IMR-90 (cell line): ENCODE data around the gene BTRC. TPM values are rescaled to one million over a fixed set of nuclear protein-coding genes. Genes with fewer than 3 reads are reported as not detected.

ENCODE experiments used
- ATAC-seq: fragments of 200-7000 bp; cut with Tn5 transposase; 2 replicates; pipeline ENCODE4 v1.9.1; 2020; ENCODE audit warnings: low read depth, mild to moderate bottlenecking, moderate library complexity
- BruUV-seq: library from RNA; stranded (reverse); fragments of 400-500 nt; replicated peaks from 2 replicates; lab custom pipeline; 2021; lab: Mats Ljungman, UMichigan
- CTCF ChIA-PET: fragments of 300-600 bp; formaldehyde crosslinking; extraction: SDS; loops from one replicate; lab custom pipeline; 2021; ENCODE audit warnings: antibody characterized with exemption; lab: Yijun Ruan, JAX
- POLR2A ChIA-PET: fragments of 300-600 bp; sonication (Branson Sonifier 250); formaldehyde crosslinking; loops from one replicate; lab custom pipeline; 2022; ENCODE audit warnings: antibody characterized with exemption; ENCODE audit not compliant: unreplicated experiment; lab: Charles Lee
- DNase-seq: peaks from one replicate; pipeline ENCODE4 v3.0.0; 2013
- H2AFZ ChIP-seq: replicated peaks from 2 replicates; pipeline ENCODE3; 2013; ENCODE audit warnings: low read length, mild to moderate bottlenecking; ENCODE audit not compliant: poor library complexity
- H2AK5ac ChIP-seq: 2 replicates; pipeline ENCODE4 v1.6.1; 2013; ENCODE audit warnings: low read depth, low read length, inconsistent platforms
- H2AK9ac ChIP-seq: replicated peaks from 2 replicates; pipeline ENCODE3; 2013; ENCODE audit warnings: mild to moderate bottlenecking, low read depth, low read length, moderate library complexity; ENCODE audit not compliant: poor library complexity
- H2BK120ac ChIP-seq: 2 replicates; pipeline ENCODE4 v1.6.1; 2013; ENCODE audit warnings: low read depth, low read length, inconsistent platforms
- H2BK15ac ChIP-seq: 3 replicates; pipeline ENCODE4 v1.6.1; 2013; ENCODE audit warnings: low read depth, low read length, inconsistent platforms
- H2BK20ac ChIP-seq: 2 replicates; pipeline ENCODE4 v1.6.1; 2013; ENCODE audit warnings: low read depth, mild to moderate bottlenecking, inconsistent platforms, low read length, moderate library complexity
- H2BK5ac ChIP-seq: 2 replicates; pipeline ENCODE4 v1.6.1; 2013; ENCODE audit warnings: mild to moderate bottlenecking, low read depth, low read length, inconsistent platforms; ENCODE audit not compliant: poor library complexity, severe bottlenecking
- H3K14ac ChIP-seq: replicated peaks from 2 replicates; pipeline ENCODE4 v1.6.1; 2013; ENCODE audit warnings: low read depth, low read length, inconsistent platforms
- H3K18ac ChIP-seq: 2 replicates; pipeline ENCODE4 v1.6.1; 2013; ENCODE audit warnings: low read depth, low read length, control low read depth
- H3K23ac ChIP-seq: 2 replicates; pipeline ENCODE4 v1.6.1; 2013; ENCODE audit warnings: low read depth, low read length, inconsistent platforms
- H3K27ac ChIP-seq: 2 replicates; pipeline ENCODE4 v1.5.1; 2013; ENCODE audit warnings: mild to moderate bottlenecking, control low read depth, low read length; ENCODE audit not compliant: insufficient read depth
- H3K27me3 ChIP-seq: 2 replicates; pipeline ENCODE4 v1.6.1; 2013; ENCODE audit warnings: low read length; ENCODE audit not compliant: control insufficient read depth, insufficient read depth
- H3K36me3 ChIP-seq: 2 replicates; pipeline ENCODE4 v1.6.1; 2013; ENCODE audit warnings: low read length, mixed read lengths; ENCODE audit not compliant: control insufficient read depth, insufficient read depth
- H3K4ac ChIP-seq: 2 replicates; pipeline ENCODE4 v1.6.1; 2013; ENCODE audit warnings: low read depth, low read length, inconsistent platforms
- H3K4me1 ChIP-seq: 2 replicates; pipeline ENCODE4 v1.6.1; 2013; ENCODE audit warnings: low read length, mixed read lengths; ENCODE audit not compliant: control insufficient read depth, insufficient read depth
- H3K4me2 ChIP-seq: 2 replicates; pipeline ENCODE4 v1.6.1; 2013; ENCODE audit warnings: low read depth, mild to moderate bottlenecking, control low read depth, low read length, moderate library complexity
- H3K4me3 ChIP-seq: 2 replicates; pipeline ENCODE4 v1.5.1; 2013; ENCODE audit warnings: low read depth, mild to moderate bottlenecking, control low read depth, low read length, moderate library complexity; ENCODE audit not compliant: insufficient read depth
- H3K56ac ChIP-seq: 2 replicates; pipeline ENCODE4 v1.6.1; 2013; ENCODE audit warnings: low read length, inconsistent platforms; ENCODE audit not compliant: insufficient read depth; ENCODE audit errors: extremely low read depth
- H3K79me1 ChIP-seq, 2 experiments: 2 replicates each; pipeline ENCODE4 v1.6.1; 2013; ENCODE audit warnings: low read length in 2 of 2, inconsistent platforms in 1 of 2, low read depth in 1 of 2
- H3K9ac ChIP-seq: 2 replicates; pipeline ENCODE4 v1.6.1; 2013; ENCODE audit warnings: low read depth, low read length, control low read depth
- H3K9me1 ChIP-seq: 2 replicates; pipeline ENCODE4 v1.6.1; 2013; ENCODE audit warnings: low read length, inconsistent platforms; ENCODE audit not compliant: insufficient read depth
- H3K9me3 ChIP-seq: 2 replicates; pipeline ENCODE4 v1.6.1; 2013; ENCODE audit warnings: low read length; ENCODE audit not compliant: control insufficient read depth, insufficient read depth
- H4K20me1 ChIP-seq: 2 replicates; pipeline ENCODE4 v1.6.1; 2013; ENCODE audit warnings: low read length, inconsistent platforms; ENCODE audit not compliant: insufficient read depth
- H4K5ac ChIP-seq: 2 replicates; pipeline ENCODE4 v1.6.1; 2013; ENCODE audit warnings: mild to moderate bottlenecking, low read depth, low read length, control low read depth
- H4K8ac ChIP-seq, 2 experiments: 2 replicates each; pipeline ENCODE4 v1.6.1; 2013; ENCODE audit warnings: low read depth in 2 of 2, low read length in 2 of 2, control low read depth in 1 of 2, inconsistent platforms in 1 of 2
- H4K91ac ChIP-seq: 2 replicates; pipeline ENCODE4 v1.6.1; 2013; ENCODE audit warnings: low read depth, low read length, inconsistent platforms; ENCODE audit not compliant: insufficient read depth
- CHD1 ChIP-seq: IDR thresholded peaks from 2 replicates; pipeline ENCODE4 v1.6.1; 2012; ENCODE audit warnings: low read depth, low read length, improper control_type of control experiment
- FOS ChIP-seq: fragments of 150-350 bp; IDR thresholded peaks from 2 replicates; pipeline ENCODE4 v1.6.1; 2016; ENCODE audit warnings: low read depth, low read length
- MAFK ChIP-seq: IDR thresholded peaks from 2 replicates; pipeline ENCODE4 v1.6.1; 2012; ENCODE audit warnings: low read depth, low read length, improper control_type of control experiment
- MAZ ChIP-seq: IDR thresholded peaks from 2 replicates; pipeline ENCODE4 v1.6.1; 2012; ENCODE audit warnings: low read depth, mild to moderate bottlenecking, low read length, improper control_type of control experiment, moderate library complexity, borderline replicate concordance
- MXI1 ChIP-seq: IDR thresholded peaks from 2 replicates; pipeline ENCODE4 v1.6.1; 2012; ENCODE audit warnings: low read depth, mild to moderate bottlenecking, low read length, moderate library complexity, borderline replicate concordance
- NFE2L2 ChIP-seq: fragments of 150-350 bp; IDR thresholded peaks from 2 replicates; pipeline ENCODE4 v1.6.1; 2016; ENCODE audit warnings: low read depth, mild to moderate bottlenecking, low read length
- POLR2A ChIP-seq: IDR thresholded peaks from 2 replicates; pipeline ENCODE4 v1.6.1; 2012; ENCODE audit warnings: mild to moderate bottlenecking, low read depth, low read length
- RAD21 ChIP-seq: IDR thresholded peaks from 2 replicates; pipeline ENCODE4 v1.6.1; 2012; ENCODE audit warnings: low read length, improper control_type of control experiment
- RFX5 ChIP-seq: IDR thresholded peaks from 2 replicates; pipeline ENCODE4 v1.8.0; 2012; ENCODE audit warnings: low read depth, mild to moderate bottlenecking, low read length, moderate library complexity
- SMC3 ChIP-seq: fragments of 150-350 bp; IDR thresholded peaks from 2 replicates; pipeline ENCODE4 v1.6.1; 2016; ENCODE audit warnings: low read depth, mild to moderate bottlenecking, antibody characterized with exemption, low read length, moderate library complexity
- WGBS, 2 experiments: methylation state at CpG; one replicate each; pipeline versions ENCODE4 v1.1.5 to v1.1.7; 2013; ENCODE audit warnings: missing lambda C conversion rate in 2 of 2; ENCODE audit not compliant: insufficient read length in 1 of 2; ENCODE audit errors: extremely low coverage in 2 of 2; 5-methylcytosine and 5-hydroxymethylcytosine counted together
- dilution Hi-C: fragments of 300-500 bp; cut with HindIII; formaldehyde crosslinking; loops from one replicate; pipeline ENCODE4 v1.14.3; 2018; ENCODE audit warnings: low sequenced_read_pairs; ENCODE audit not compliant: unreplicated experiment
- in situ Hi-C: fragments of 300-500 bp; cut with MboI; formaldehyde crosslinking; loops from 3 replicates; pipeline ENCODE4 v1.14.3; 2019; ENCODE audit warnings: low sequenced_read_pairs, inconsistent platforms, mixed read lengths
- intact Hi-C: fragments of 100-400 bp; cut with micrococcal nuclease; formaldehyde crosslinking; loops from 2 replicates; pipeline ENCODE4 v1.10.0; 2022
- polyA plus RNA-seq, 3 experiments: library from polyadenylated mRNA; depleted of rRNA; stranded (reverse); fragments of >200 nt; gene quantifications; 2 replicates each; pipeline ENCODE4 v1.2.3, GENCODE V29; 2012; ENCODE audit warnings: low replicate concordance in 1 of 3
- total RNA-seq: library from RNA; depleted of rRNA; stranded (reverse); fragments of >200 nt; gene quantifications from 2 replicates; pipeline ENCODE4 v1.2.3, GENCODE V29; 2012
- TF ChIP-seq, protein P1 (sequence below): conservative IDR thresholded peaks from 2 replicates; pipeline ENCODE4 v1.5.1; 2012; ENCODE audit warnings: mild to moderate bottlenecking, low read depth, low read length, improper control_type of control experiment
- TF ChIP-seq, protein P2 (sequence below): fragments of 150-350 bp; IDR thresholded peaks from 2 replicates; pipeline ENCODE4 v1.6.1; 2016; ENCODE audit warnings: low read depth, mild to moderate bottlenecking, low read length, moderate library complexity, borderline replicate concordance
- TF ChIP-seq, protein P3 (sequence below): fragments of 150-350 bp; IDR thresholded peaks from 2 replicates; pipeline ENCODE4 v1.6.1; 2017; ENCODE audit warnings: mild to moderate bottlenecking, antibody characterized with exemption, low read length, low read depth

BTRC gene
- total and polyA plus RNA-seq, 2 of the 4 experiments (the other 2 are of a cell fraction) = 7.7 to 8.4 TPM

DNA sequence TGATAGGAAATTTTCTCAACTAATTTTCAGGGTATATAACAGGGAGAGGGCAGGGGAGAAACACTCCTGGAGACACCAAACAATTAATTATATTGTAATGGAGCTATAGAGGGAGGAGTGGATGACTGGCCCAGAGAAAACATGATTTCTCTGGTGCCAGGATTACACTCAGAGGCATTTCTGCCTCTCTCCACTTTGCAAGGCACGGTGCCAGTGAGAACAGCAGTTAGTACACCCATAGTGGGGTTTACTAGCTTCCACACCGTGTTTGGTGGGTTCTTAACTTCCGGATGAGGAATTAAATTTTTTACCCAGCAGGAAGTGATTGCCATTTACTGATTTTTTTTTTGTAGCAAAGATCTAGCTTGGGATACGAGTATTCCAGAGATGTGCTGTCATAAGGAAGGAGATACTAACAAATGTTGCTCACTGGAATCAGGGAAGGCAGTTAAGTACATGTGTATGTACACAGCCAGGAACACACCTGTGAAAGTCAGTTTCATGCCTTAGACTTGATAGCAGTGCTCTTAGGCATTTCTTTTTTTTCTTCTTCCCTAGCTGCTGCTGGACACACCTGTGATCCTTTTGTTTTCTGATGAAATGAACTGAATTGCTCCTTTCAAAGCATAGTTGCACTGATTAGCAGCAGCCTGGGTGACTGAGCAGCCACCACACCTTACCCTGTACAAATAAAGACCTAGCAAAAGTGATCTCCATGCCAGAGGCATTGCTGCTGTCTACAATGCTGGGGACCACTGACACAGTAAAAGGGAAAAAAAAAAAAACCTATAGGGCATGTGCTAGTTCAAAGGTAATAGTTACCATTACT, 176.0 kb downstream of the BTRC start:
- in situ Hi-C loops = no loop called here
- no peak overlapping the region for H3K9ac ChIP-seq
- no peak overlapping the region for H4K5ac ChIP-seq
- no peak overlapping the region for H3K23ac ChIP-seq
- H2BK15ac ChIP-seq = no peak overlapping the region
- no peak overlapping the region for H2AK9ac ChIP-seq
- H3K79me1 ChIP-seq = no peaks in the 10 kb centered on the region
- no peak overlapping the region for H3K27ac ChIP-seq
- no peak overlapping the region for H4K91ac ChIP-seq
- H2BK20ac ChIP-seq = no peak overlapping the region
- H3K36me3 ChIP-seq = peaks cover 13% of the 10 kb centered on the region
- no peak overlapping the region for H3K4ac ChIP-seq
- WGBS, 2 experiments = no CpG with 5 or more reads among the region's 4 CpGs
- no peak overlapping the region for H3K14ac ChIP-seq
- ChIA-PET CTCF (interaction anchor here (0.6 kb wide), 1 partner anchor 63 kb away, joined by 4 read pairs; no protein-coding TSS in a partner anchor), POLR2A (no interaction called here)
- TF ChIP-seq, protein P1, sequence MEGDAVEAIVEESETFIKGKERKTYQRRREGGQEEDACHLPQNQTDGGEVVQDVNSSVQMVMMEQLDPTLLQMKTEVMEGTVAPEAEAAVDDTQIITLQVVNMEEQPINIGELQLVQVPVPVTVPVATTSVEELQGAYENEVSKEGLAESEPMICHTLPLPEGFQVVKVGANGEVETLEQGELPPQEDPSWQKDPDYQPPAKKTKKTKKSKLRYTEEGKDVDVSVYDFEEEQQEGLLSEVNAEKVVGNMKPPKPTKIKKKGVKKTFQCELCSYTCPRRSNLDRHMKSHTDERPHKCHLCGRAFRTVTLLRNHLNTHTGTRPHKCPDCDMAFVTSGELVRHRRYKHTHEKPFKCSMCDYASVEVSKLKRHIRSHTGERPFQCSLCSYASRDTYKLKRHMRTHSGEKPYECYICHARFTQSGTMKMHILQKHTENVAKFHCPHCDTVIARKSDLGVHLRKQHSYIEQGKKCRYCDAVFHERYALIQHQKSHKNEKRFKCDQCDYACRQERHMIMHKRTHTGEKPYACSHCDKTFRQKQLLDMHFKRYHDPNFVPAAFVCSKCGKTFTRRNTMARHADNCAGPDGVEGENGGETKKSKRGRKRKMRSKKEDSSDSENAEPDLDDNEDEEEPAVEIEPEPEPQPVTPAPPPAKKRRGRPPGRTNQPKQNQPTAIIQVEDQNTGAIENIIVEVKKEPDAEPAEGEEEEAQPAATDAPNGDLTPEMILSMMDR = no peak
- no peak for TF ChIP-seq RAD21
- no peak for TF ChIP-seq POLR2A
- TF ChIP-seq MXI1 = no peak
- no peak for TF ChIP-seq NFE2L2
- TF ChIP-seq, protein P2, sequence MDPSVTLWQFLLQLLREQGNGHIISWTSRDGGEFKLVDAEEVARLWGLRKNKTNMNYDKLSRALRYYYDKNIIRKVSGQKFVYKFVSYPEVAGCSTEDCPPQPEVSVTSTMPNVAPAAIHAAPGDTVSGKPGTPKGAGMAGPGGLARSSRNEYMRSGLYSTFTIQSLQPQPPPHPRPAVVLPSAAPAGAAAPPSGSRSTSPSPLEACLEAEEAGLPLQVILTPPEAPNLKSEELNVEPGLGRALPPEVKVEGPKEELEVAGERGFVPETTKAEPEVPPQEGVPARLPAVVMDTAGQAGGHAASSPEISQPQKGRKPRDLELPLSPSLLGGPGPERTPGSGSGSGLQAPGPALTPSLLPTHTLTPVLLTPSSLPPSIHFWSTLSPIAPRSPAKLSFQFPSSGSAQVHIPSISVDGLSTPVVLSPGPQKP = no peak
- no peak for TF ChIP-seq FOS
- TF ChIP-seq, protein P3, sequence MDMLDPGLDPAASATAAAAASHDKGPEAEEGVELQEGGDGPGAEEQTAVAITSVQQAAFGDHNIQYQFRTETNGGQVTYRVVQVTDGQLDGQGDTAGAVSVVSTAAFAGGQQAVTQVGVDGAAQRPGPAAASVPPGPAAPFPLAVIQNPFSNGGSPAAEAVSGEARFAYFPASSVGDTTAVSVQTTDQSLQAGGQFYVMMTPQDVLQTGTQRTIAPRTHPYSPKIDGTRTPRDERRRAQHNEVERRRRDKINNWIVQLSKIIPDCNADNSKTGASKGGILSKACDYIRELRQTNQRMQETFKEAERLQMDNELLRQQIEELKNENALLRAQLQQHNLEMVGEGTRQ = no peak
- no peak for TF ChIP-seq SMC3
- TF ChIP-seq CHD1 = no peak
- TF ChIP-seq MAZ = no peak
- no peak for TF ChIP-seq MAFK
- no peak for TF ChIP-seq RFX5
- ATAC-seq = no peak
- no peaks in the 10 kb centered on the region for H3K27me3 ChIP-seq
- H2BK5ac ChIP-seq = no peak overlapping the region
- no peak overlapping the region for H2BK120ac ChIP-seq
- intact Hi-C loops = no loop called here
- no peak overlapping the region for H2AK5ac ChIP-seq
- dilution Hi-C loops = no loop called here
- H3K4me2 ChIP-seq = no peak overlapping the region
- no TSS peak for BruUV-seq
- no peak overlapping the region for H3K56ac ChIP-seq
- no peaks in the 10 kb centered on the region for H4K20me1 ChIP-seq
- H3K18ac ChIP-seq = no peak overlapping the region
- H4K8ac ChIP-seq = no peak overlapping the region
- H2AFZ ChIP-seq = no peak overlapping the region
- no peak for DNase-seq
- H3K4me1 ChIP-seq = no peaks in the 10 kb centered on the region
- no peaks in the 10 kb centered on the region for H3K9me3 ChIP-seq
- H3K4me3 ChIP-seq = no peak overlapping the region
- no peaks in the 10 kb centered on the region for H3K9me1 ChIP-seq
